ENCODE measurements around the gene MINDY1.

Gene MINDY1

DNA sequence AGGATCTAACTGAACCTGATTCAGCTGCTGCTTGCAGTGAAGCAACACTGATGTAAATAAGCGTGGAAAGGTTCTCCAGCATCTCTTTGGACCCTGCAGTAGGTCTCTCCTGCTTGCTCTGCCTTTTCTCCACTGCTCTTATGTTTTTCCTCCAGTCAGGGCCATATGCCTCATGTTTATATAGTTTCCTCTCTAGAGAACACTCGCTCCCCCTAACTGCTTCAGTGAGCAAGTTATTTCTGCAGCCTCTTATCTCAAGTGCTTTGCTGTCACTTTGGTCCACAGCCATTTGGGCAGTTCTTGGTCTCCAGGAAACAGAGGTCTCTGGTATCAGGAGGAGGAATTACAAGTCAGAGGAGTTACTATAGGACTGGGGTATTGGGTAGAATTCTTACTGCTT, 6.8 kb upstream of the MINDY1 start:
- Histone ChIP-seq H3K27ac (ENCODE audit: low read depth, low read length) (no peak overlapping the region), H3K79me2 (ENCODE audit: control insufficient read depth, low read length) (peaks cover 22% of the 10 kb centered on the region), H3K4me3 (ENCODE audit: low read length) (no peak overlapping the region), H3K4me1 (ENCODE audit: control insufficient read depth, low read length) (peaks cover 10% of the 10 kb centered on the region), H3K27me3 (ENCODE audit: control insufficient read depth, low read length) (no peaks in the 10 kb centered on the region), H3K9me2 (replicated peaks; ENCODE audit: control insufficient read depth, low read length) (no peaks in the 10 kb centered on the region), H4K20me1 (ENCODE audit: control insufficient read depth, insufficient read depth, low read depth, low read length) (no peaks in the 10 kb centered on the region), H3F3A (ENCODE audit: control insufficient read depth, insufficient read depth) (no peaks in the 10 kb centered on the region; the same call in 1 of the 2 replicates), H3K4me2 (ENCODE audit: low read length) (no peak overlapping the region), H3K36me3 (ENCODE audit: control insufficient read depth, low read length) (peaks cover 6% of the 10 kb centered on the region), H3K9me3 (ENCODE audit: control insufficient read depth, insufficient read depth, low read length) (no peaks in the 10 kb centered on the region)
- TF ChIP-seq EZH2phosphoT487 (IDR thresholded peaks at IDR 0.05; ENCODE audit: borderline replicate concordance, low read length), result no peak
- TF ChIP-seq, protein P1, sequence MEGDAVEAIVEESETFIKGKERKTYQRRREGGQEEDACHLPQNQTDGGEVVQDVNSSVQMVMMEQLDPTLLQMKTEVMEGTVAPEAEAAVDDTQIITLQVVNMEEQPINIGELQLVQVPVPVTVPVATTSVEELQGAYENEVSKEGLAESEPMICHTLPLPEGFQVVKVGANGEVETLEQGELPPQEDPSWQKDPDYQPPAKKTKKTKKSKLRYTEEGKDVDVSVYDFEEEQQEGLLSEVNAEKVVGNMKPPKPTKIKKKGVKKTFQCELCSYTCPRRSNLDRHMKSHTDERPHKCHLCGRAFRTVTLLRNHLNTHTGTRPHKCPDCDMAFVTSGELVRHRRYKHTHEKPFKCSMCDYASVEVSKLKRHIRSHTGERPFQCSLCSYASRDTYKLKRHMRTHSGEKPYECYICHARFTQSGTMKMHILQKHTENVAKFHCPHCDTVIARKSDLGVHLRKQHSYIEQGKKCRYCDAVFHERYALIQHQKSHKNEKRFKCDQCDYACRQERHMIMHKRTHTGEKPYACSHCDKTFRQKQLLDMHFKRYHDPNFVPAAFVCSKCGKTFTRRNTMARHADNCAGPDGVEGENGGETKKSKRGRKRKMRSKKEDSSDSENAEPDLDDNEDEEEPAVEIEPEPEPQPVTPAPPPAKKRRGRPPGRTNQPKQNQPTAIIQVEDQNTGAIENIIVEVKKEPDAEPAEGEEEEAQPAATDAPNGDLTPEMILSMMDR (IDR thresholded peaks at IDR 0.05; ENCODE audit: low read depth, low read length, poor library complexity, severe bottlenecking), result no peak

DNA sequence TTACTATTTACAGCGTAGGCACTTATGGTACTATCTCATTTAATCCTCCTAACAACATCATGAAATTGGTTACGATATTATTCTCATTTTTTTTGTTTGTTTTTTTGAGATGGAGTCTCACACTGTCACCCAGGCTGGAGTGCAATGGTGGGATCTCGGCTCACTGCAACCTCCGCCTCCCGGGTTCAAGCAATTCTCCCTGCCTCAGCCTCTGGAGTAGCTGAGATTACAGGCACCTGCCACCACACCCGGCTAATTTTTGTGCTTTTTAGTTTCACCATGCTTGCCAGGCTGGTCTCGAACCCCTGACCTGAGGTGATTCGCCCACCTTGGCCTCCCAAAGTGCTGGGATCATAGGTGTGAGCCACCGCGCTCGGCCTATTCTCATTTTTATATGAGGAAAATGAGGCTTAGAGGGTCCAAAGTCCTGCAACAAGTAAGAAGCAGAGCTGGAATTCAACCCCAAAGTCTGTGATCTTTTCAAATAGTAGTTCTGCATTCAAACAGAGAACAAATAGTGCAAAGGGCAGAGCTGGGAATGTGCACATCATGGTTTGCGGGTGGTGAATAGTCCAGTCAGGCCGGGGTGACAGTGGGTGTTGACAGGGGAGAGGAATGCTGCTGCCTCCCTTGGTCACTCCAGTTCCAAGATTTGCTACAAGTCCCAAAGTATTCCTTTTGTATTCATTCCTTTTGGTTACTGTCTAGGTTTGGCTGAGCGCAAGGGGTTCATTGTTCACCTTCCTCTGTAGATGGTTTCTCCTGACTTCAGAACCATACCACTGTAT, 6.2 kb upstream of the MINDY1 start:
- no peaks in the 10 kb centered on the region for H3K9me3 ChIP-seq (ENCODE audit: control insufficient read depth, insufficient read depth, low read length)
- no peaks in the 10 kb centered on the region for H3K27me3 ChIP-seq (ENCODE audit: control insufficient read depth, low read length)
- H3K27ac ChIP-seq (ENCODE audit: low read depth, low read length), result no peak overlapping the region
- TF ChIP-seq, protein P1 (IDR thresholded peaks at IDR 0.05; ENCODE audit: low read depth, low read length, poor library complexity, severe bottlenecking), result no peak
- TF ChIP-seq EZH2phosphoT487 (IDR thresholded peaks at IDR 0.05; ENCODE audit: borderline replicate concordance, low read length), result no peak
- H3K4me3 ChIP-seq (ENCODE audit: low read length), result no peak overlapping the region
- H3F3A ChIP-seq (ENCODE audit: control insufficient read depth, insufficient read depth), result peaks cover under 1% of the 10 kb centered on the region
- H4K20me1 ChIP-seq (ENCODE audit: control insufficient read depth, insufficient read depth, low read depth, low read length), result no peaks in the 10 kb centered on the region
- no peak overlapping the region for H3K4me2 ChIP-seq (ENCODE audit: low read length)
- H3K4me1 ChIP-seq (ENCODE audit: control insufficient read depth, low read length), result peaks cover 12% of the 10 kb centered on the region
- peaks cover 3% of the 10 kb centered on the region; the same call in 1 of the 2 replicates for H3K36me3 ChIP-seq (ENCODE audit: control insufficient read depth, low read length)
- H3K79me2 ChIP-seq (ENCODE audit: control insufficient read depth, low read length), result peaks cover 24% of the 10 kb centered on the region
- no peaks in the 10 kb centered on the region for H3K9me2 ChIP-seq (replicated peaks; ENCODE audit: control insufficient read depth, low read length)

DNA sequence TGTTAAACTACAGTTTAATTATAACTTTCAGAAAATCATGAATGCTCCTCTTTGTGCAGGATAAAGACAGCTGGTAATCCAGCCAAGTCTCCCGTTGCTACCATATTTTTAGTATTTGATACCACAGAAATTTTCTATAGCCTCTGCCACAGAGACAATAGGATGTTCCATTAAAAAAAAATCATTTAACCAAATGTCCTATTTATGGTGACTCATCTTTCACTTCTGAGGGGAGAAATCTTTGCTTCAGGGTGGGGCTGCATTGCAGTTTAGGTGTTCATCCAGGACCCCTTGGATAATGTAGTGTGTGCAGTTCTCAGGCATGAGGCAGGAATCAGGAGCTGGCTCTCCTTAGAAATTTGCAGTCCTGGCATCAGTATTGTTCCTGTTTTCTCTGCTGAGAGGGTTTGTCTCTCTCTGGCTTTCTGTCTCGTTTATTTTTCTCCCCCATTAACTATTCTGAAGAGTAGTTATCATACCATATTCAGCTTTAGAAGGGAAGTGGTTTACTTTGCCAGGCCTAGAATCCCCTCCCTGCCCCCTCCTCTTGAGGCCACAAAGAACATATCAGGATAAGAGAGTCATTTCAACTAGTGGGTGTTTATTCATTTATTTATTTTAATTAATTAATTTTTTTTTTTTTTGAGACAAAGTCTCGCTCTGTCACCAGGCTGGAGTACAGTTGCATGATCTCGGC, 4.6 kb upstream of the MINDY1 start:
- Histone ChIP-seq H3K27me3 (ENCODE audit: control insufficient read depth, low read length) (no peaks in the 10 kb centered on the region), H3K4me2 (ENCODE audit: low read length) (no peak overlapping the region), H3K4me1 (ENCODE audit: control insufficient read depth, low read length) (peaks cover 28% of the 10 kb centered on the region), H3K27ac (ENCODE audit: low read depth, low read length) (no peak overlapping the region), H3K79me2 (ENCODE audit: control insufficient read depth, low read length) (peaks cover 24% of the 10 kb centered on the region), H3K9me2 (replicated peaks; ENCODE audit: control insufficient read depth, low read length) (no peaks in the 10 kb centered on the region), H3K4me3 (ENCODE audit: low read length) (no peak overlapping the region), H3K9me3 (ENCODE audit: control insufficient read depth, insufficient read depth, low read length) (no peaks in the 10 kb centered on the region), H3F3A (ENCODE audit: control insufficient read depth, insufficient read depth) (peaks cover 6% of the 10 kb centered on the region), H3K36me3 (ENCODE audit: control insufficient read depth, low read length) (0 out of 2 replicates have a peak, but pooled peaks cover 3% of the 10 kb centered on the region), H4K20me1 (ENCODE audit: control insufficient read depth, insufficient read depth, low read depth, low read length) (no peaks in the 10 kb centered on the region)
- TF ChIP-seq, protein P1 (IDR thresholded peaks at IDR 0.05; ENCODE audit: low read depth, low read length, poor library complexity, severe bottlenecking), result no peak

Measured in DOHH2 (cell line).